SU-DHL-6 (cell line): ENCODE measurements around the gene GKN1.

Source experiments
- CTCF ChIP-seq: fragments of 200-600 bp; sonication (generic); IDR thresholded peaks from one replicate; pipeline ENCODE4 v1.5.1; 2017; ENCODE audit warnings: antibody characterized with exemption, mild to moderate bottlenecking, low read length, moderate library complexity; ENCODE audit not compliant: insufficient read depth, poor library complexity, severe bottlenecking
- EZH2phosphoT487 ChIP-seq: fragments of 200-600 bp; sonication (generic), shearing (Covaris generic); conservative IDR thresholded peaks from 2 replicates; pipeline ENCODE4 v1.6.1; 2018; ENCODE audit warnings: mild to moderate bottlenecking, antibody characterized with exemption, low read length, moderate library complexity, mixed read lengths

GRCh38 chr2:68987021-68987503, 12.6 kb downstream of the GKN1 start:
- TF ChIP-seq CTCF (no peak), EZH2phosphoT487 (no peak)
